ENCODE results near the gene NSMCE3.
"Not testable (repeated sequence)": the region's sequence is repeated elsewhere in the genome, so short reads cannot be mapped to it uniquely, and the experiment has no call there.

Gene NSMCE3

GRCh38 chr15:29244544-29244943 is 25.1 kb downstream of the NSMCE3 start:
- Histone ChIP-seq H3K27ac (ENCODE audit: insufficient read depth, low read depth, low read length, poor library complexity, severe bottlenecking) (no peak overlapping the region), H3K9me3 (ENCODE audit: control insufficient read depth, low read length) (no peaks in the 10 kb centered on the region)

GRCh38 chr15:29244123-29244522 is 25.5 kb downstream of the NSMCE3 start:
- H3K4me1 ChIP-seq (ENCODE audit: control insufficient read depth, insufficient read depth, low read length), result no peaks in the 10 kb centered on the region
- 93 to 97% methylated on average over 4 of the region's 4 CpGs for WGBS, 2 experiments
- H3K4me3 ChIP-seq (ENCODE audit: insufficient read depth, low read depth, low read length), result no peak overlapping the region
- H3K27me3 ChIP-seq (ENCODE audit: control insufficient read depth, insufficient read depth, low read length, poor library complexity, severe bottlenecking), result no peaks in the 10 kb centered on the region
- no peaks in the 10 kb centered on the region for H3K36me3 ChIP-seq (ENCODE audit: control insufficient read depth, insufficient read depth, low read length)
- no peak overlapping the region for H3K27ac ChIP-seq (ENCODE audit: insufficient read depth, low read depth, low read length, poor library complexity, severe bottlenecking)
- no peaks in the 10 kb centered on the region for H3K9me3 ChIP-seq (ENCODE audit: control insufficient read depth, low read length)

More at GRCh38 chr15:29244544-29244943, 25.1 kb downstream of the NSMCE3 start:
- WGBS, 2 experiments, result 83 to 90% methylated on average over 7 of the region's 7 CpGs
- no peak overlapping the region for H3K4me3 ChIP-seq (ENCODE audit: insufficient read depth, low read depth, low read length)
- no peaks in the 10 kb centered on the region for H3K36me3 ChIP-seq (ENCODE audit: control insufficient read depth, insufficient read depth, low read length)
- H3K4me1 ChIP-seq (ENCODE audit: control insufficient read depth, insufficient read depth, low read length), result no peaks in the 10 kb centered on the region
- no peaks in the 10 kb centered on the region for H3K27me3 ChIP-seq (ENCODE audit: control insufficient read depth, insufficient read depth, low read length, poor library complexity, severe bottlenecking)

DNA sequence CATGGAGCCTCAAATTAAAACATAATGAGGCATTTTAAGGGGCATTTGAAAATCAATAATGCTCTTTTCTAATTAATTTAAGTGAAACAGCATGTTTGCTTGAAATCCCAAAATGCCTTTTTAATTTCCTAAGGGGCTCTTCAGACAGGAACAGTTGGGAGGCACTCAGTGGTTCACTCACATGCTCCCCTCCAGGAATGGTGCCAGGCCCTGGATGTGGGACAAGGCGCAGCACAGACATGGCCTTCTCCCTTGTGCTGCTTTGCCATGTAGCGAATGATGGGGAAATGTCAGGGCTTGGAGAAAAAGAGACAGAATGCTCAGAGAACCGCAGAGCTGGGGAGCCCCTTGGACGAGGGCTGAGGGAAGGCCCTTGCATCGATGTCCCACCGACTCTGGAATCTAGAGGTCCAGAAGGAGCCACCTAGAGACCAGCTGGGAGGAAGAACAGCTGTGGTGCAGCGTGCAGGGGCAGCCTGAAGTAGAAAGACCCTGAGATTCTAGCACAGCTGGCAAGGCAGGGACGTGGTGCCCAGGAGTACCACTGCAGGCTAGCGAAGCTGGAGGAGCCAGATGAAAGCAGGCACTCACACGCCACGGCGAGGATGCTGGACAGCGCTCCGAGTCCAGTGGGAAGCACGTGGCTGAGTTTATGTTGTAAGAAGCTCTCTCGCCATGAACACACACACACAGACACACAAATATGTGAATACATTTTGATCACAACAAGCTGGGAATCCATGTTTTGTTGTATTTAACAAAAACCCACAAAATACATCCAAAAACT is 27.0 kb downstream of the NSMCE3 start:
- Histone ChIP-seq H3K9me3 (ENCODE audit: control insufficient read depth, low read length) (no peaks in the 10 kb centered on the region), H3K27ac (ENCODE audit: insufficient read depth, low read depth, low read length, poor library complexity, severe bottlenecking) (no peak overlapping the region), H3K4me1 (ENCODE audit: control insufficient read depth, insufficient read depth, low read length) (no peaks in the 10 kb centered on the region), H3K4me3 (ENCODE audit: insufficient read depth, low read depth, low read length) (no peak overlapping the region), H3K27me3 (ENCODE audit: control insufficient read depth, insufficient read depth, low read length, poor library complexity, severe bottlenecking) (no peaks in the 10 kb centered on the region), H3K36me3 (ENCODE audit: control insufficient read depth, insufficient read depth, low read length) (no peaks in the 10 kb centered on the region)
- 87% methylated on average over 16 of the region's 16 CpGs for WGBS, 2 experiments

- no peaks in the 10 kb centered on the region for H3K9me3 ChIP-seq (ENCODE audit: control insufficient read depth, low read length)
- no peak overlapping the region for H3K4me3 ChIP-seq (ENCODE audit: insufficient read depth, low read depth, low read length)
- 89 to 94% methylated on average over 1 of the region's 1 CpG for WGBS, 2 experiments
- H3K4me1 ChIP-seq (ENCODE audit: control insufficient read depth, insufficient read depth, low read length), result no peaks in the 10 kb centered on the region
- H3K27ac ChIP-seq (ENCODE audit: insufficient read depth, low read depth, low read length, poor library complexity, severe bottlenecking), result no peak overlapping the region
- H3K27me3 ChIP-seq (ENCODE audit: control insufficient read depth, insufficient read depth, low read length, poor library complexity, severe bottlenecking), result no peaks in the 10 kb centered on the region
- H3K36me3 ChIP-seq (ENCODE audit: control insufficient read depth, insufficient read depth, low read length), result no peaks in the 10 kb centered on the region
Observed at GRCh38 chr15:29241207-29241606, 28.4 kb downstream of the NSMCE3 start.

- no peaks in the 10 kb centered on the region for H3K9me3 ChIP-seq (ENCODE audit: control insufficient read depth, low read length)
Observed at GRCh38 chr15:29239395-29239794, 30.2 kb downstream of the NSMCE3 start.

DNA sequence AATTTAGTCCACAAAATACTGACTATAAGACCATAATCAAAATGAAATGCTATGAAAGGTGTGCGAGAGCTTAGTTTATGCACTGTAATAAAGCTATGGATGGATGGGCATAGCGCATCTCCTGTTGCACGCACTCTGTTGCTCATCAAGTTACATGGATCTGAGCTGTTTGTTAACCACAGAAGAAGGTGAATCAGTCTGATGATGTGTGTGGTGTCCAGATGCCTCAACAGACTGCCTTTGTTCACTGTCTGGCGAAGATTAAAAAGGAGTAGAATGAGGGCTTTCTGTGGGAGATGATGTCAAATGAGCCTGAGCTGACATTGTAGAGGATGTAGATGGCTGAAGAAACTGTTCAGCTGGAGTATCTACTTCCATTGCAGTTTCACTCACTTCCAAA is 36.1 kb downstream of the NSMCE3 start:
- H3K27ac ChIP-seq (ENCODE audit: insufficient read depth, low read depth, low read length, poor library complexity, severe bottlenecking), result no peak overlapping the region
- H3K4me1 ChIP-seq (ENCODE audit: control insufficient read depth, insufficient read depth, low read length), result no peaks in the 10 kb centered on the region
- no peak overlapping the region for H3K4me3 ChIP-seq (ENCODE audit: insufficient read depth, low read depth, low read length)
- H3K9me3 ChIP-seq (ENCODE audit: control insufficient read depth, low read length), result no peaks in the 10 kb centered on the region
- 96% methylated on average over 4 of the region's 4 CpGs for WGBS, 2 experiments
- H3K36me3 ChIP-seq (ENCODE audit: control insufficient read depth, insufficient read depth, low read length), result no peaks in the 10 kb centered on the region
- no peaks in the 10 kb centered on the region for H3K27me3 ChIP-seq (ENCODE audit: control insufficient read depth, insufficient read depth, low read length, poor library complexity, severe bottlenecking)

More at GRCh38 chr15:29239395-29239794, 30.2 kb downstream of the NSMCE3 start:
- no peaks in the 10 kb centered on the region for H3K36me3 ChIP-seq (ENCODE audit: control insufficient read depth, insufficient read depth, low read length)
- 62 to 66% methylated on average over 3 of the region's 3 CpGs for WGBS, 2 experiments
- no peak overlapping the region for H3K27ac ChIP-seq (ENCODE audit: insufficient read depth, low read depth, low read length, poor library complexity, severe bottlenecking)
- no peaks in the 10 kb centered on the region for H3K27me3 ChIP-seq (ENCODE audit: control insufficient read depth, insufficient read depth, low read length, poor library complexity, severe bottlenecking)
- H3K4me3 ChIP-seq (ENCODE audit: insufficient read depth, low read depth, low read length), result no peak overlapping the region
- no peaks in the 10 kb centered on the region for H3K4me1 ChIP-seq (ENCODE audit: control insufficient read depth, insufficient read depth, low read length)

DNA sequence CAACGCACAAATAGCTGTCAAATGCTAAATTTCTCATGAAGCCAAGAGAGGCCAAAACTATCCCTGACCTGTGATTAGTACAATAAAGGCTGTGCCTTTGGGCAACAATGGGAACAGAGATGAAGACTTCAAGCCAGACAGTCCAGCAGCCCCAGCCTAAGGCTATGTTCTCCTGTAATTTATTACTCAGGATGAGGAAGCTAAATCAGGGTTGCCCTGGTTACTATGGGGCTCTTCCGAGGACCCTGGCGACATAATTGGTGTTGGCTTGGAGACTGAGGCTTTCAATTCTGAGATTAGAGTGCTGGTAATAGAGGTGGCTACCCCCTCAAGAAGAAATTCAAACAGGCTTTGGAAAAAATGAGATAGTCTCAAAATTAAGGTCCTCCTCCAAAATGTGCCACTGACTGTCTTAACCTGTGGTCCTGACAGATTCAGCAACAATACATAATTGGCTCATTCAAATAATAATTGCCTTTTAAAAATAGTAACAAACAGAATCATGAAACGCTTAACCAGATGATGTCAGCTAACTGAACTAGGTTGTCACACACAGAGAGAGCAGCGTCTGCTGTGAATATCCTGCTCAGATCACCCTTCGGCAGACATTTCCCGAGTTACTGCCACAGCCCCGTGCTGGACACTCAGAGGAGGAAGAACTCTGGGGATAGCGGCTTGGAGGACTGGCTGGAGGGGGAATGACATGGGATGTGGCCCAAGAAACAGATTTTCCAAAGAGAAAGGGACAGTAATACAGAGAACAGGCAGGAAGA is 43.0 kb downstream of the NSMCE3 start:
- no peak overlapping the region for H3K27ac ChIP-seq (ENCODE audit: insufficient read depth, low read depth, low read length, poor library complexity, severe bottlenecking)
- WGBS, 2 experiments, result 83 to 86% methylated on average over 9 of the region's 9 CpGs
- H3K4me1 ChIP-seq (ENCODE audit: control insufficient read depth, insufficient read depth, low read length), result peaks cover 8% of the 10 kb centered on the region
- no peak overlapping the region for H3K4me3 ChIP-seq (ENCODE audit: insufficient read depth, low read depth, low read length)
- H3K36me3 ChIP-seq (ENCODE audit: control insufficient read depth, insufficient read depth, low read length), result no peaks in the 10 kb centered on the region
- H3K9me3 ChIP-seq (ENCODE audit: control insufficient read depth, low read length), result no peaks in the 10 kb centered on the region
- H3K27me3 ChIP-seq (ENCODE audit: control insufficient read depth, insufficient read depth, low read length, poor library complexity, severe bottlenecking), result no peaks in the 10 kb centered on the region

DNA sequence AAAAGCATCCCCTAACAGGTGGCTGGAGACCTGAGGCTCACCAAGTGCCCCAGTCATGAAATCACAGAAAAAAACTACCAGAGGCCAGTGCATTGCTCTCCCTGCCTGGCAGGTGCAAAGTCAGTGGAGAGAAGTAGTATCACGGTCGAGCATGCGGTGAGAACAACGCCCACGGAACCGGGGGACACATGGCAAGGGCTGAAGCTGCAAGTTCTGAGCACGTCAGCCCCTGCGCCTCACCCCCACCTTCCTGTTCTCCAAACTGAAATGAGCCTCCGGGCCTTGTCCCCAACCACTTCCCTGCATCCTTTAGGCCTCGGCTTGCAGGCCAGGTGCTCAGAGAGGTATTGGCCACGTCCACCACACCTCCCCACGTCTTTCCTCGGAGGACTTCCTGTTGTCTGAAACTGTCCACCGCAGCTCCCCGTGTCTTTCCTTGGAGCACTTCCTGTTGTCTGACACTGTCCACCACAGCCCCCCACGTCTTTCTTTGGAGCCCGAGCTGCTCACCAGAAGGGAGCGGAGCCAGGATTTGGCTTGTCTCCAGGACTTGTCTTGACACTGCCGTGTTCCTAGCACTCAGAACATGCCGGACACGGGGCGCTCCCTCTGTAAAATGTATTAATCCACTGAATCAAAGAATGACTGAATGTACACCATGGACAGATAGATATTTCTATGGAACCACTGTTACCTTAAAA is 43.9 kb downstream of the NSMCE3 start:
- H3K4me1 ChIP-seq (ENCODE audit: control insufficient read depth, insufficient read depth, low read length), result peaks cover 8% of the 10 kb centered on the region
- 93 to 94% methylated on average over 22 of the region's 22 CpGs for WGBS, 2 experiments
- H3K27ac ChIP-seq (ENCODE audit: insufficient read depth, low read depth, low read length, poor library complexity, severe bottlenecking), result no peak overlapping the region

DNA sequence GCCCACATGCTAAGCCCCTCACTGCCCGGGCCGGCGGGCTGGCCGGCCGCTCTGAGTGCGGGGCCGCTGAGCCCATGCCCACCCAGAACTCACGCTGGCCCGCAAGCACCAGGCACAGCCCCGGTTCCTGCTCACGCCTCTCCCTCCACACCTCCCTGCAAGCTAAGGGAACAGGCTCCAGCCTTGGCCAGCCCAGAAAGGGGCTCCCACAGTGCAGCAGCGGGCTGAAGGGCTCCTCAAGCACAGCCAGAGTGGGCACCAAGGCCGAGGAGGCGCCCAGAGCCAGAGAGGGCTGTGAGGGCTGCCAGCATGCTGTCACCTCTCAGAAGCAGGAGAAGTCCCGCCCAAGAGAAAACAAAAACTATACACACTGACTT is 44.6 kb downstream of the NSMCE3 start:
- H3K36me3 ChIP-seq (ENCODE audit: control insufficient read depth, insufficient read depth, low read length); H3K27me3 ChIP-seq (ENCODE audit: control insufficient read depth, insufficient read depth, low read length, poor library complexity, severe bottlenecking); H3K9me3 ChIP-seq (ENCODE audit: control insufficient read depth, low read length); H3K27ac ChIP-seq (ENCODE audit: insufficient read depth, low read depth, low read length, poor library complexity, severe bottlenecking); H3K4me3 ChIP-seq (ENCODE audit: insufficient read depth, low read depth, low read length); H3K4me1 ChIP-seq (ENCODE audit: control insufficient read depth, insufficient read depth, low read length): not testable (repeated sequence)
- WGBS, 2 experiments, result 93 to 97% methylated on average over 15 of the region's 15 CpGs

More for the DNA sequence above, 43.9 kb downstream of the NSMCE3 start:
- no peaks in the 10 kb centered on the region for H3K27me3 ChIP-seq (ENCODE audit: control insufficient read depth, insufficient read depth, low read length, poor library complexity, severe bottlenecking)
- H3K36me3 ChIP-seq (ENCODE audit: control insufficient read depth, insufficient read depth, low read length), result no peaks in the 10 kb centered on the region
- H3K4me3 ChIP-seq (ENCODE audit: insufficient read depth, low read depth, low read length), result no peak overlapping the region
- no peaks in the 10 kb centered on the region for H3K9me3 ChIP-seq (ENCODE audit: control insufficient read depth, low read length)
